Transverse colon (tissue), 4 donors: ENCODE results near the gene MAP4. TPM values are rescaled to one million over a fixed set of nuclear protein-coding genes. Genes with fewer than 3 reads are reported as not detected.

Experiments
- DNase-seq: peaks from one replicate; pipeline ENCODE4 v3.0.0-alpha.2; 2019
- H3K27ac ChIP-seq, 4 donors: fragments of 200-600 bp; sonication (generic); 2 replicates each; pipeline ENCODE4 v1.5.1; 2016 to 2018; ENCODE audit warnings: inconsistent platforms in 4 of 4
- H3K27me3 ChIP-seq: fragments of 200-600 bp; sonication (generic); 2 replicates; pipeline ENCODE4 v1.5.1; 2017; ENCODE audit warnings: inconsistent platforms
- H3K36me3 ChIP-seq, 4 donors: fragments of 200-600 bp; sonication (generic); 2 replicates each; pipeline ENCODE4 v1.5.1; 2017 to 2019; ENCODE audit warnings: inconsistent platforms in 4 of 4
- H3K4me1 ChIP-seq, 4 donors: fragments of 200-600 bp; sonication (generic); 2 replicates each; pipeline ENCODE4 v1.5.1; 2017 to 2020; ENCODE audit warnings: inconsistent platforms in 4 of 4
- H3K4me3 ChIP-seq, 4 donors: fragments of 200-600 bp; sonication (generic); 1 replicate in 1 of 4; 2 replicates in 3 of 4; pipeline versions ENCODE4 v1.5.1 to v1.6.1; 2017 to 2019; ENCODE audit warnings: inconsistent platforms in 4 of 4
- H3K9me3 ChIP-seq, 2 donors: fragments of 200-600 bp; sonication (generic); 2 replicates each; pipeline ENCODE4 v1.5.1; 2017 to 2019; ENCODE audit warnings: inconsistent platforms in 2 of 2
- EP300 ChIP-seq: sonication (generic); formaldehyde crosslinking; IDR thresholded peaks from one replicate; pipeline ENCODE4 v1.6.1; 2017; ENCODE audit warnings: antibody characterized with exemption, low read depth
- POLR2A ChIP-seq: fragments of 450-650 bp; IDR thresholded peaks from one replicate; pipeline ENCODE4 v1.6.1; 2016; ENCODE audit warnings: antibody characterized with exemption, mild to moderate bottlenecking, moderate library complexity
- POLR2AphosphoS5 ChIP-seq, 3 donors: sonication (generic); formaldehyde crosslinking; IDR thresholded peaks; one replicate each; pipeline ENCODE4 v1.6.1; 2016; ENCODE audit warnings: antibody characterized with exemption in 3 of 3
- WGBS, 2 donors: methylation state at CpG; one replicate each; pipeline ENCODE4 v1.1.5; 2018; ENCODE audit warnings: low coverage in 1 of 2; 5-methylcytosine and 5-hydroxymethylcytosine counted together
- in situ Hi-C, 4 donors: fragments of 200-750 bp; cut with MboI; loops; one replicate each; pipeline versions ENCODE4 v1.15.0 to v1.15.1; 2017; ENCODE audit warnings: low sequenced_read_pairs in 3 of 4, low pct_ligation_motif_present in 1 of 4, low pct_unique_long_range_greater_than_20kb in 1 of 4
- intact Hi-C: fragments of 100-400 bp; cut with DNase I; formaldehyde crosslinking; loops from one replicate; pipeline ENCODE4 v1.15.1; 2023; ENCODE audit warnings: low total_unique reads
- total RNA-seq, 4 donors: library from RNA; depleted of rRNA; stranded (reverse); fragments of >200 nt; gene quantifications; one replicate each; pipeline ENCODE4 v1.1.0, GENCODE V29; 2016
- TF ChIP-seq, protein P1 (sequence below), 5 experiments: fragments of 200-600 bp in 3 of 5; fragments of 450-650 bp in 2 of 5; sonication (generic) in 3 of 5; IDR thresholded peaks; 1 replicate in 2 of 5; 2 replicates in 3 of 5; pipeline ENCODE4 v1.5.1; 2016 to 2017; ENCODE audit warnings: antibody characterized with exemption in 5 of 5, inconsistent platforms in 3 of 5, mild to moderate bottlenecking in 2 of 5, moderate library complexity in 1 of 5

Gene MAP4
- total RNA-seq, 4 donors from 2014 or later = 68.8 to 148 (median 82.9) TPM

DNA sequence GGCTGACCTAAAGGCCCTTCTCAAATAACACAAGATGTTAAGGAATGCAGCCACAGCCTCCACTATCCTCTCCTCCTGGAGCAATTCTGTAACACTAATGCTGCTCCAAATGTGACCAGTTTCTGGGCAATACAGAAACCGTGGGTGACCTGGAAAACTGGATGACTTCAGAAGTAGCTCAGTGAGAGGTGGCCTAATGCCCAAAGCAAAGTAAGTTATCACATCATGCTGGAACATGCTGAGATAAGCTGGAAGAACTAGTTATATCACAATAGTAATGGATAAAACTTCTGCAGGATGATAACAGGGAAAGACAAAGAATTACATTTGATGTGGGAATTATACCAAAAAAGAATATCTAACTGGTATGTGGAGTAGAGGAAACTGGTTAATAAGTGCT lies 141.3 kb downstream of the MAP4 start:
- no peak overlapping the region for H3K27ac ChIP-seq
- no peaks in the 10 kb centered on the region for H3K27me3 ChIP-seq
- no peaks in the 10 kb centered on the region for H3K9me3 ChIP-seq
- 64% methylated on average over 1 of the region's 1 CpG; no CpG with 5 or more reads in 1 of the 2 donors for WGBS, 2 donors
- TF ChIP-seq POLR2AphosphoS5 (IDR thresholded peaks at IDR 0.05) (no peak), EP300 (no peak), POLR2A (no peak)
- TF ChIP-seq, protein P1, sequence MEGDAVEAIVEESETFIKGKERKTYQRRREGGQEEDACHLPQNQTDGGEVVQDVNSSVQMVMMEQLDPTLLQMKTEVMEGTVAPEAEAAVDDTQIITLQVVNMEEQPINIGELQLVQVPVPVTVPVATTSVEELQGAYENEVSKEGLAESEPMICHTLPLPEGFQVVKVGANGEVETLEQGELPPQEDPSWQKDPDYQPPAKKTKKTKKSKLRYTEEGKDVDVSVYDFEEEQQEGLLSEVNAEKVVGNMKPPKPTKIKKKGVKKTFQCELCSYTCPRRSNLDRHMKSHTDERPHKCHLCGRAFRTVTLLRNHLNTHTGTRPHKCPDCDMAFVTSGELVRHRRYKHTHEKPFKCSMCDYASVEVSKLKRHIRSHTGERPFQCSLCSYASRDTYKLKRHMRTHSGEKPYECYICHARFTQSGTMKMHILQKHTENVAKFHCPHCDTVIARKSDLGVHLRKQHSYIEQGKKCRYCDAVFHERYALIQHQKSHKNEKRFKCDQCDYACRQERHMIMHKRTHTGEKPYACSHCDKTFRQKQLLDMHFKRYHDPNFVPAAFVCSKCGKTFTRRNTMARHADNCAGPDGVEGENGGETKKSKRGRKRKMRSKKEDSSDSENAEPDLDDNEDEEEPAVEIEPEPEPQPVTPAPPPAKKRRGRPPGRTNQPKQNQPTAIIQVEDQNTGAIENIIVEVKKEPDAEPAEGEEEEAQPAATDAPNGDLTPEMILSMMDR (IDR thresholded peaks at IDR 0.05) = no peak
- intact Hi-C loops (loop anchor here (1.0 kb wide), 1 partner anchor 23 kb away; no protein-coding TSS in a partner anchor), in situ Hi-C loops (no loop called here)
- no peak overlapping the region for H3K4me3 ChIP-seq
- no peak for DNase-seq
- H3K4me1 ChIP-seq = no peaks in the 10 kb centered on the region
- peaks cover 0 to 34% (median 15%) of the 10 kb centered on the region in 4 donors for H3K36me3 ChIP-seq

DNA sequence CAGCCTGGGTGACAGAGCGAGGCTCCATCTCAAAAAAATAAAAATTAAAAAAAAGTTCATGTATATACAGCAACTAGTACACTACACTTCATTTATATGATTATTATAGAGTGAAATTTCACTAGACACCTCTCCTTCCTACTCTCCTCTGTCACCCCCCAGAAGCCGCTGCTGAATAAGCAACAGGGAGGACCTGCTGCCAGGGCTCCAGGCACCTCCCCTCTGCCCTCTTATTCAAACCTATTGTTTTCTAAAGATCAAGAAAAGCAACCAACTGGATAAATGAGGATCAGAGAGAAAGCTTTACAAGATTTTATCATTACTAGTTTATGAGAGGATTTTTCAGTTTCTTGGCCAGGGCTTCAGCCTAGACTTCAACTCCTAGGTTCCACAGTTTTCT lies 141.8 kb downstream of the MAP4 start:
- in situ Hi-C loops = no loop called here
- TF ChIP-seq POLR2A = no peak
- DNase-seq = no peak
- Histone ChIP-seq H3K36me3 (peaks cover 0 to 38% (median 15%) of the 10 kb centered on the region in 4 donors), H3K27ac (no peak overlapping the region), H3K9me3 (no peaks in the 10 kb centered on the region), H3K4me1 (no peaks in the 10 kb centered on the region), H3K4me3 (no peak overlapping the region), H3K27me3 (no peaks in the 10 kb centered on the region)
- intact Hi-C loops = no loop called here
- WGBS, 2 donors = 100% methylated on average over 1 to 2 of the region's 2 CpGs

DNA sequence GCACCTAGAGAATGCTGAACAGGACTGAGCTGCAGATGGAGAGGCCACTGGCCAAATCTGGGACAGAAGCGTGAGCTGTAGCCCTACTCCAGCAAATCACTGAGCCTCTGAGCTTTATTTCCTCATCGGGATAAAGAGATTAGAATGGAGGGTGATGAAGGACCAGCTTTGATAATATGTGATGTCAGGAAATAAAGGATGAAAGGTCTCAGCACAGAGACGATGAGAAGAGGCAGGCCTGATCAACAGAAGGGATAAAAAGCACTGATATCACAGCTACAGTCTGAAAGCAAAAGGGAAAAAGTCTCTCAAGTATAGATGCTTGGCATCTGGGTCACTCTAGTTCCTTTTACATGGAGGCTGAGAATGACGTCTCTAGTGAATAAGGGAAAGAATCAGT lies 143.3 kb downstream of the MAP4 start:
- TF ChIP-seq EP300 (no peak), POLR2AphosphoS5 (IDR thresholded peaks at IDR 0.05) (no peak)
- TF ChIP-seq, protein P1 (IDR thresholded peaks at IDR 0.05) = no peak
- H3K36me3 ChIP-seq = peaks cover 0 to 54% (median 18%) of the 10 kb centered on the region in 4 donors
- no peak overlapping the region for H3K4me3 ChIP-seq
- 92 to 93% methylated on average over 4 of the region's 4 CpGs for WGBS, 2 donors
- intact Hi-C loops = no loop called here
- H3K4me1 ChIP-seq = no peaks in the 10 kb centered on the region
- in situ Hi-C loops = no loop called here
- H3K27me3 ChIP-seq = no peaks in the 10 kb centered on the region
- no peak for DNase-seq
- no peak overlapping the region for H3K27ac ChIP-seq
- no peaks in the 10 kb centered on the region for H3K9me3 ChIP-seq

DNA sequence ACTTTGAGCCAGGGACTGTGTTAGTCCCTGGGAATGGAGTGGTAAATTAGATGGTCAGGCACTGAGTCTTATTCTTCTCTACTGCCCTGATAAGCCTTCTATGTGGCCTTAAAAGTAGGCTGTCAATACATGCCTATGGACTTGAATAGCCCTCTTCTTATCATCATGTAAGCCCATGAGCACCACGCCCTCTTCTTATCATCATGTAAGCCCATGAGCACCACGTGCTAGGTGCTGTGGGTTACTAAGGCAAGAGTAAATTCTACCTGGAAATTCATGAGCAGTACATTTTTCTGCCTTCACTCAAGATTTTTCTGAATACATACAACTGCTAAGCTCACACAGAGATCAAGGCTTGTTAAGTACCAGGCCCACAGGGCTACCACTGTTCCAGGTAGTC lies 144.8 kb downstream of the MAP4 start:
- Histone ChIP-seq H3K4me1 (no peaks in the 10 kb centered on the region), H3K36me3 (peaks cover 0 to 69% (median 25%) of the 10 kb centered on the region in 4 donors), H3K4me3 (no peak overlapping the region), H3K27ac (no peak overlapping the region), H3K27me3 (no peaks in the 10 kb centered on the region), H3K9me3 (no peaks in the 10 kb centered on the region)
- 53 to 78% methylated on average over 2 of the region's 2 CpGs for WGBS, 2 donors
- no peak for DNase-seq
- in situ Hi-C loops = no loop called here
- intact Hi-C loops = no loop called here
- TF ChIP-seq, protein P1 (IDR thresholded peaks at IDR 0.05) = no peak
- TF ChIP-seq POLR2AphosphoS5 (IDR thresholded peaks at IDR 0.05) (no peak), EP300 (no peak), POLR2A (no peak)

DNA sequence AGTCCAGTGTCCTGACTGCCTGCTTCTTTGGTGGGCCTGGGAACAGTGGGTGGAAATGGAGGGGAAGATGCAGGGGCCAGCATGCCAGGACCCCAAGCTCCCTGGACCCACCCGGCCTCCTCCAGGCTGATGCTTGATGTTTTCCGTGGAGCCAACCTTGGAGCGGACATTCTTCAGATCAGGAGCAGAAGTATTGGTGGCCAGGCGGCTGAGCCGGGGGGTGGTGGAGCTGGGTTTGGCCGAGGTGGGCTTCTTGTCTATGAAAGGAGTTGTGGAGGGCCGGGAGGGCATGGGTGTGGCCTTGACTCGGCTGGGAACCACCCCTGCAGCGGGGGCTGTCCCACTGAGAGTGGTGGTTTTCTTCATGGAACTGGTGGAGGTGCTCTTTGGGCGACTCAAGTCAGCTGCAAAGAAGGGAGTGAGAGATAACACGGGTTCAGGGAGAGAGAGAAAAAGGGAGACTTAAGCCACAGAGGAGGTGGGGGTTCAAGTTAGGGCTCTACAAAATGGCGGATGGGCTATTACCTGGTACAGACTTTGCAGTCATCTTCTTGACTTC lies 145.4 kb downstream of the MAP4 start:
- H3K9me3 ChIP-seq = no peaks in the 10 kb centered on the region
- H3K27ac ChIP-seq = no peak overlapping the region
- H3K27me3 ChIP-seq = no peaks in the 10 kb centered on the region
- no peak overlapping the region for H3K4me3 ChIP-seq
- no peaks in the 10 kb centered on the region for H3K4me1 ChIP-seq
- in situ Hi-C loops = no loop called here
- DNase-seq = no peak
- intact Hi-C loops = no loop called here
- 88 to 90% methylated on average over 5 to 9 of the region's 12 CpGs for WGBS, 2 donors
- TF ChIP-seq POLR2A (no peak), POLR2AphosphoS5 (IDR thresholded peaks at IDR 0.05) (no peak)
- TF ChIP-seq, protein P1 (IDR thresholded peaks at IDR 0.05) = no peak
- H3K36me3 ChIP-seq = peaks cover 0 to 75% (median 26%) of the 10 kb centered on the region in 4 donors
